GM23338 (cell line): ENCODE data around the gene CCDC85B.

Experiments
- CTCF ChIP-seq, 2 experiments: fragments of 200-600 bp in 1 of 2; sonication (generic) in 1 of 2; conservative IDR thresholded peaks; 2 replicates each; pipeline versions ENCODE4 v1.5.1 to v1.6.1; 2016 to 2017; ENCODE audit warnings: antibody characterized with exemption in 2 of 2, low read depth in 2 of 2, mild to moderate bottlenecking in 2 of 2, moderate library complexity in 1 of 2
- POLR2AphosphoS5 ChIP-seq: IDR thresholded peaks from 2 replicates; pipeline ENCODE4 v1.6.1; 2016; ENCODE audit warnings: antibody characterized with exemption, low read depth

DNA sequence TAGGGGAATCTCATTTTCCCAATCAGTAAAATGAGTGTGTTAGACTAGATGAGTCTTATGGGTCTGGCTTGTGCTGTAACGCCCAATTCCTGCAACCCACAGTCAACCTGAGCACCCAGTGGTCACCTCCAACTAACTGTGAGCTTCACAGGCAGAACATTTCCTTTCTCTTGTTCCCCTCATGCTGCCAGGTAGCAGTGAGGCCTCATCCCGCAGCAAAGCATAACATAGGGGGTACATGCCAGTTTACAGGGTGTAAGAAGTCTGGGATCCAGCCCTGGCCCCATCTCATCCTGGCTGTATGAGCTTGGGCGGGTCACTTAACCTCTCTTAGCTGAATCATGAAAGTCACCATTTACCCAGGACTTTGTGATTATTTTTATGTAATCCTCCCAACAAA is 21.6 kb upstream of the CCDC85B start:
- TF ChIP-seq POLR2AphosphoS5 (no peak), CTCF (conservative IDR thresholded peaks at IDR 0.05; ENCODE audit: low read depth in 2 of 2) (no peak)
